PC-3 (cell line): Measurements from ENCODE around the gene USP21. TPM values are rescaled to one million over a fixed set of nuclear protein-coding genes. Genes with fewer than 3 reads are reported as not detected.
"Not testable (repeated sequence)": the region's sequence is repeated elsewhere in the genome, so short reads cannot be mapped to it uniquely, and the experiment has no call there.

Experiments used
- ATAC-seq: fragments of 200-7000 bp; cut with Tn5 transposase; 2 replicates; pipeline ENCODE4 v1.9.1; 2020; ENCODE audit warnings: mild to moderate bottlenecking, moderate library complexity
- BruUV-seq: library from RNA; stranded (reverse); fragments of 400-500 nt; replicated peaks from 2 replicates; lab custom pipeline; 2021; lab: Mats Ljungman, UMichigan
- CTCF ChIA-PET: fragments of 300-600 bp; sonication (Branson Sonifier 250); formaldehyde crosslinking; loops from one replicate; lab custom pipeline; 2022; ENCODE audit warnings: antibody characterized with exemption; lab: Charles Lee
- POLR2A ChIA-PET: fragments of 300-600 bp; sonication (Branson Sonifier 250); formaldehyde crosslinking; loops from one replicate; lab custom pipeline; 2022; ENCODE audit warnings: antibody characterized with exemption; ENCODE audit not compliant: unreplicated experiment; lab: Charles Lee
- DNase-seq: peaks from one replicate; pipeline ENCODE4 v3.0.0-alpha.2; 2015
- H2AFZ ChIP-seq: fragments of 300-600 bp; sonication (generic); 2 replicates; pipeline ENCODE4 v1.6.0; 2016; ENCODE audit warnings: antibody characterized with exemption, low read length
- H3F3A ChIP-seq: fragments of 300-600 bp; sonication (generic); one replicate; pipeline ENCODE4 v1.6.0; 2017; ENCODE audit warnings: antibody characterized with exemption, low read length, control low read depth, mild to moderate bottlenecking; ENCODE audit not compliant: unreplicated experiment
- H3K27ac ChIP-seq: fragments of 300-600 bp; sonication (generic); 2 replicates; pipeline ENCODE4 v1.5.1; 2016; ENCODE audit warnings: mild to moderate bottlenecking, low read length
- H3K27me3 ChIP-seq: fragments of 300-600 bp; sonication (generic); 2 replicates; pipeline ENCODE4 v1.6.1; 2016; ENCODE audit warnings: low read length, mixed read lengths
- H3K36me3 ChIP-seq: fragments of 300-600 bp; sonication (generic); 2 replicates; pipeline ENCODE4 v1.6.1; 2016; ENCODE audit warnings: low read depth, mixed run types, low read length, mixed read lengths
- H3K4me1 ChIP-seq: fragments of 300-600 bp; sonication (generic); 2 replicates; pipeline ENCODE4 v1.5.1; 2016; ENCODE audit warnings: low read length; ENCODE audit not compliant: insufficient read depth
- H3K4me2 ChIP-seq: fragments of 300-600 bp; sonication (generic); 2 replicates; pipeline ENCODE4 v1.6.0; 2016; ENCODE audit warnings: low read length
- H3K4me3 ChIP-seq: fragments of 300-600 bp; sonication (generic); 2 replicates; pipeline ENCODE4 v1.5.1; 2016; ENCODE audit warnings: mild to moderate bottlenecking, low read length, mixed read lengths
- H3K79me2 ChIP-seq: fragments of 300-600 bp; sonication (generic); 2 replicates; pipeline ENCODE4 v1.6.1; 2017; ENCODE audit warnings: low read length, mixed read lengths
- H3K9ac ChIP-seq: fragments of 300-600 bp; sonication (generic); 2 replicates; pipeline ENCODE4 v1.6.0; 2016; ENCODE audit warnings: mild to moderate bottlenecking, low read length
- H3K9me2 ChIP-seq: fragments of 300-600 bp; sonication (generic); replicated peaks from 2 replicates; pipeline ENCODE4 v1.6.1; 2016; ENCODE audit warnings: mixed run types, low read length, mixed read lengths
- H3K9me3 ChIP-seq: fragments of 300-600 bp; sonication (generic); 2 replicates; pipeline ENCODE4 v1.6.1; 2016; ENCODE audit warnings: low read length, mixed read lengths
- H4K20me1 ChIP-seq: fragments of 300-600 bp; sonication (generic); 2 replicates; pipeline ENCODE4 v1.6.1; 2016; ENCODE audit warnings: low read length, mixed read lengths
- EZH2 ChIP-seq: fragments of 300-600 bp; sonication (generic); IDR thresholded peaks from one replicate; pipeline ENCODE4 v1.6.1; 2017; ENCODE audit warnings: antibody characterized with exemption, mild to moderate bottlenecking, low read length; ENCODE audit not compliant: unreplicated experiment
- EZH2phosphoT487 ChIP-seq: fragments of 300-600 bp; sonication (generic); IDR thresholded peaks from 2 replicates; pipeline ENCODE4 v1.6.1; 2018; ENCODE audit warnings: mild to moderate bottlenecking, antibody characterized with exemption, low read length, borderline replicate concordance
- intact Hi-C: fragments of 100-400 bp; cut with micrococcal nuclease; formaldehyde crosslinking; loops from 2 replicates; pipeline ENCODE4 v1.9.0; 2023
- total RNA-seq: library from RNA; depleted of rRNA; stranded (reverse); fragments of >200 nt; gene quantifications from 2 replicates; pipeline ENCODE4 v1.2.3, GENCODE V29; 2014
- TF ChIP-seq, protein P1 (sequence below): fragments of 300-600 bp; sonication (generic); conservative IDR thresholded peaks from 2 replicates; pipeline ENCODE4 v1.5.1; 2017; ENCODE audit warnings: antibody characterized with exemption, low read depth, mild to moderate bottlenecking, low read length

Gene USP21
- total RNA-seq, 1 experiment from 2014 or later: 20.6 TPM

DNA sequence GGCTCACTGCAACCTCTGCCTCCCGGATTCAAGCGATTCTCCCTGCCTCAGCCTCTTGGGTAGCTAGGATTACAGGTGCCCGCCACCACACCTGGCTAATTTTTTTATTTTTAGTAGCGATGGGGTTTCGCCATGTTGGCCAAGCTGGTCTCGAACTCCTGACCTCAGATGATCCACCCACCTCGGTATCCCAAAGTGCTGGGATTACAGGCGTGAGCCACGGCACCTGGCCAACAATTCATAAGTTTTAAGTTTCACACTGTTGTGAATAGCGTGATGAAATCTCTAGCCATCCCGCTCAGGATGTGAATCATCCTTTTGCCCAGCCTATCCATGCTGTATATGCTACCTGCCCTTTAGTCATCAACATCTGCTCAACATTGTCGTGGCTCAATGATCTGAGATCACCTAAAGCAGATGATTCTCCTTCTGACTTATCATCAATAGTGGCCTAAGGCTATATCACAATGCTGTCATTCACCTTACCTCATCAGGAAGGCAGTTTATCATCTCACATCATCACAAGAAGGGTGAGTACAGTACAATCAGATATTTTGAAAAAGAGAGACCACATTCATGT is 44.1 kb upstream of the USP21 start:
- peaks cover 29% of the 10 kb centered on the region for H3K36me3 ChIP-seq
- BruUV-seq: no TSS peak
- peak overlapping the region; percentile 77 for H3K27ac ChIP-seq
- no peaks in the 10 kb centered on the region for H3K27me3 ChIP-seq
- no peak overlapping the region for H3K9ac ChIP-seq
- peak overlapping the region; percentile 83 for H3K4me2 ChIP-seq
- no peak overlapping the region for H2AFZ ChIP-seq
- ATAC-seq: peak; percentile 65
- POLR2A ChIA-PET: no interaction called here
- peak overlapping the region; percentile 85; the same call in 1 of the 2 replicates for H3K4me3 ChIP-seq
- H3K9me3 ChIP-seq: no peaks in the 10 kb centered on the region
- TF ChIP-seq EZH2: no peak
- peak; percentile 99 for DNase-seq
- H3K9me2 ChIP-seq: no peaks in the 10 kb centered on the region
- intact Hi-C loops: loop anchor here (1.0 to 10.0 kb wide), 2 partner anchors 15 to 90 kb away; partner anchors contain the start of gene F11R
- H3K4me1 ChIP-seq: peaks cover 52% of the 10 kb centered on the region
- peaks cover 45% of the 10 kb centered on the region for H4K20me1 ChIP-seq
- CTCF ChIA-PET: no interaction called here
- peaks cover 93% of the 10 kb centered on the region for H3K79me2 ChIP-seq
- H3F3A ChIP-seq: peaks cover 4% of the 10 kb centered on the region

DNA sequence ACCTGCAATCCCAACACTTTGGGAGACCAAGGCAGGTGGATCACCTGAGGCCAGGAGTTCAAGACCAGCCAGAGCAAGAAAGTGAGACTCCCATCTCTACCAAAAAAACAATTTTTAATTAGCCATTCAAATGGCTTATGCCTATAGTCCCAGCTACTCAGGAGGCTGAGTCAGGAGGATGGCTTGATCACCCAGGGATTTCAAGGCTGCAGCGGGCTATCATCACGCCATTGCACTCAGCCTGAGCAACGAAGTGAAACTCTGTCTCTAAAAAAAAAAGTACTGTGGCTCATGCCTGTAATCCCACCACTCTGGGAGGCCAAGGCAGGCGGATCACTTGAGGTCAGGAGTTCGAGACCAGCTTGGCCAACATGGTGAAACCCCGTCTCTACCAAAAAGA is 43.3 kb upstream of the USP21 start:
- ATAC-seq, H3F3A ChIP-seq, H3K9me2 ChIP-seq, H3K9me3 ChIP-seq, H2AFZ ChIP-seq, CTCF ChIA-PET, BruUV-seq, POLR2A ChIA-PET, DNase-seq, H3K27me3 ChIP-seq: not testable (repeated sequence)
- Histone ChIP-seq H3K4me1 (peaks cover 54% of the 10 kb centered on the region), H3K27ac (peak overlapping the region; percentile 77), H3K79me2 (peaks cover 88% of the 10 kb centered on the region), H3K9ac (0 out of 2 replicates have a peak overlapping the region, but pooled peaks have one; percentile 5), H3K4me2 (peak overlapping the region; percentile 83), H3K36me3 (peaks cover 32% of the 10 kb centered on the region), H3K4me3 (peak overlapping the region; percentile 85; the same call in 1 of the 2 replicates), H4K20me1 (peaks cover 41% of the 10 kb centered on the region)
- intact Hi-C loops: loop anchor here (1.0 to 10.0 kb wide), 2 partner anchors 16 to 91 kb away; partner anchors contain the start of gene F11R

DNA sequence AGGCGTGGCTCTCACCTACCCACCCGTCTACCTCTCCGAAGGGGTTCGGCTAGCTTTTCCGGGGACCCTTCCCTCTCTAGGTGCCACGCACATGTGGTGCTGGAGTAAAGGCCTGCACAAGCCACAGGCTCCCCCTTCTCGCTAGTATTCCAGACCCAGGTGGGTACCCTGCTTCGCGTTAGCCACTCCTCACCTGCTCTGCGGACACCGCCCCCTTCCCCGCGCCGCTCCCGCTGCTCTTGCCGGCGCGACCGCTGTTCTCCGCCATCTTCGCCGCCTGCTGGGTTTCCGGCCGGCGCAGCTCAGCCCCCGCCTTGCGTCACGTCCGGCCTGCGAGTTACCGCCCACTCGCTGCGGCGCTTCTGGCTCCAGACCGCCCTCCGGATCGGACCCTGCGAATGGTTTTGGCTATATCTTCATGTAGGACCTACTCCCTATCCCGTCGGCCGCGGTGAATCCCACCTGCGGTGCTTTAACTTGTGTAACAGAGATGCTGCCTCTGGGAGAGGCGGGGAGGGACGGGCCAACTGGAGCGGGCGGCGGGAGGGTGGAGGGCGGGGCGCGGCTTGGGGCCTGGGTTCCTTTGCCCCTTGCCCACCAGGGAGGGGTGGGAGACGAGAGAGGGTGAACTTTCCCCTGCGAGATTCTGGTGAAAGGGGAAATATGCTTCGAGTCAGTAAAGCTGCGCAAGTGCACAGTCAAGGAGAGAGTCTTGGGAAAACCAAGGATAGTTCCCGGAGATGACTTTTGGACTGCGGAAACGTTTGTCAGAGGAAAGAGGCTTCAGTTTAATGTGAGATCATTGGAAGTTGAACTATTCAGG is 41.3 kb upstream of the USP21 start, which contains the start of the genes NIT1 and PFDN2:
TSS of gene NIT1 (plus strand) at position 347 of the 823 bp plus-strand sequence. CDS start at position 419, 72 bp downstream.
TSS of gene PFDN2 (minus strand) at position 279 of the 823 bp plus-strand sequence. CDS start at position 268, 11 bp downstream.
- Histone ChIP-seq H2AFZ (peak within 1 kb of the TSS; percentile 78), H3K79me2 (peaks cover 68% of the 10 kb centered on the region), H3K27me3 (no peaks in the 10 kb centered on the region), H3K4me3 (peak within 1 kb of the TSS; percentile 85), H4K20me1 (peaks cover 24% of the 10 kb centered on the region), H3K9ac (peak within 1 kb of the TSS; percentile 94), H3K9me2 (no peaks in the 10 kb centered on the region), H3K9me3 (no peaks in the 10 kb centered on the region), H3K4me2 (peak within 1 kb of the TSS; percentile 83), H3K27ac (peak within 1 kb of the TSS; percentile 77), H3F3A (peaks cover 4% of the 10 kb centered on the region), H3K36me3 (peaks cover 48% of the 10 kb centered on the region), H3K4me1 (peaks cover 54% of the 10 kb centered on the region)
- ChIA-PET CTCF (no interaction called here), POLR2A (interaction anchor here (1.0 to 1.3 kb wide), 2 partner anchors 15 to 47 kb away, joined by 6 read pairs; partner anchors contain the start of gene DEDD)
- peak; percentile 71 for ATAC-seq
- no peak for TF ChIP-seq EZH2phosphoT487
- TF ChIP-seq EZH2: no peak
- TF ChIP-seq, protein P1, sequence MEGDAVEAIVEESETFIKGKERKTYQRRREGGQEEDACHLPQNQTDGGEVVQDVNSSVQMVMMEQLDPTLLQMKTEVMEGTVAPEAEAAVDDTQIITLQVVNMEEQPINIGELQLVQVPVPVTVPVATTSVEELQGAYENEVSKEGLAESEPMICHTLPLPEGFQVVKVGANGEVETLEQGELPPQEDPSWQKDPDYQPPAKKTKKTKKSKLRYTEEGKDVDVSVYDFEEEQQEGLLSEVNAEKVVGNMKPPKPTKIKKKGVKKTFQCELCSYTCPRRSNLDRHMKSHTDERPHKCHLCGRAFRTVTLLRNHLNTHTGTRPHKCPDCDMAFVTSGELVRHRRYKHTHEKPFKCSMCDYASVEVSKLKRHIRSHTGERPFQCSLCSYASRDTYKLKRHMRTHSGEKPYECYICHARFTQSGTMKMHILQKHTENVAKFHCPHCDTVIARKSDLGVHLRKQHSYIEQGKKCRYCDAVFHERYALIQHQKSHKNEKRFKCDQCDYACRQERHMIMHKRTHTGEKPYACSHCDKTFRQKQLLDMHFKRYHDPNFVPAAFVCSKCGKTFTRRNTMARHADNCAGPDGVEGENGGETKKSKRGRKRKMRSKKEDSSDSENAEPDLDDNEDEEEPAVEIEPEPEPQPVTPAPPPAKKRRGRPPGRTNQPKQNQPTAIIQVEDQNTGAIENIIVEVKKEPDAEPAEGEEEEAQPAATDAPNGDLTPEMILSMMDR: no peak
- DNase-seq: peak; percentile 90
- no TSS peak for BruUV-seq
- intact Hi-C loops: loop anchor here (1.0 to 10.0 kb wide), 3 partner anchors 35 to 93 kb away; partner anchors contain the start of genes F11R, UFC1 and USP21
